Spleen (tissue), 7 donors: Measurements from ENCODE around the gene MSI2.

Experiments
- CTCF ChIP-seq, 11 experiments: fragments of 200-600 bp in 7 of 11; fragments of 450-650 bp in 4 of 11; sonication (generic) in 4 of 11; IDR thresholded peaks in 8 of 11; conservative IDR thresholded peaks in 3 of 11; 1 replicate in 7 of 11; 2 replicates in 4 of 11; pipeline versions ENCODE4 v1.4.0 to v1.8.0; 2016 to 2021; ENCODE audit warnings: antibody characterized with exemption in 11 of 11, inconsistent platforms in 4 of 11, mild to moderate bottlenecking in 1 of 11
- POLR2A ChIP-seq, 3 donors: fragments of 450-650 bp; IDR thresholded peaks; one replicate each; pipeline ENCODE4 v1.5.1; 2017; ENCODE audit warnings: antibody characterized with exemption in 3 of 3, mild to moderate bottlenecking in 1 of 3
- POLR2AphosphoS5 ChIP-seq, 3 donors: sonication (generic); formaldehyde crosslinking; IDR thresholded peaks; one replicate each; pipeline ENCODE4 v1.5.1; 2017; ENCODE audit warnings: antibody characterized with exemption in 3 of 3
- donor health status: DM: no; HTN: no; CAD: no; lungs with moderate emphysema.
- donor health status: DM: no; HTN: no; CAD: no.
- donor health status: DM: no; HTN: no; CAD: no.

DNA sequence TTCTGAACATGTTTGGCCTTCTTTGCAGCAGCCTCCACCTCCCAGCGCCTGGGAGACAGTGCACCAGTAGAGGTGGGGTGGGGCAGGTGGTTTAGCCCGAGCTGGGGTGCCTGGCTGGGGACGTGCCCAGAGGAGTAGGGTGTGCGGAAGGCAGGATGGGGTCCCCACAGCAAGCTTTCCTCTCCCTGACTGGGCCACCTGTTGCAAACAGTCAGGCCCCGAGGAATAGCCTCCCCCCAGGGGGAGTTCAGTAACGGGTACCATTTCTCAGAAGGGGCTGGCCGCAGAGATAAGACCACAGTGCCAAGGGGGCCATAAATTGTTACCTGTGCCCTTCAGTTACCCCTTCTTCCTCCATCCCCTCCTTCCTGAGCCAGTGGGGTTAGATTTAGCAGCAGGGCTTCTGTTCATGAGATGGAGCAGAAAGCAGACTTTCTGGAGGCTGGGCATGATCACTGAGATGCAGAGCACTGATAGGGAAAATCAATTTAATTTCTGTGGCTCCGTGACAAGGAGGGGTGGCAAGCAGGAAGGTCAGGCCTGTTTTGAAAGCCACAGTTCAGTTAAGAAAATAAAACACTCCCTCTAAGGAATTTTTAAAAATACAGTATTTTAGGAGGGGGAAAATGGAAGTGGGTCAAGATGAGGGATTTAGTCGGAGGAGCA is 181.9 kb downstream of the MSI2 start:
- no peak for TF ChIP-seq CTCF (IDR thresholded peaks at IDR 0.05 in 8 of 11, conservative IDR thresholded peaks at IDR 0.05 in 3 of 11)
- TF ChIP-seq POLR2A (IDR thresholded peaks at IDR 0.05) = no peak
- no peak for TF ChIP-seq POLR2AphosphoS5 (IDR thresholded peaks at IDR 0.05)
